Esophagus (tissue), 2 donors: ENCODE measurements around the gene RCN2. TPM values are rescaled to one million over a fixed set of nuclear protein-coding genes. Genes with fewer than 3 reads are reported as not detected.

Experiments used
- H3K27ac ChIP-seq, 2 donors: one replicate each; pipeline ENCODE4 v1.5.1; 2013; ENCODE audit warnings: low read depth in 2 of 2, mild to moderate bottlenecking in 2 of 2, inconsistent platforms in 1 of 2, low read length in 1 of 2, moderate library complexity in 1 of 2
- H3K27me3 ChIP-seq, 2 donors: one replicate each; pipeline ENCODE4 v1.6.1; 2013; ENCODE audit warnings: low read length in 2 of 2, control low read depth in 1 of 2, mild to moderate bottlenecking in 1 of 2; ENCODE audit not compliant: insufficient read depth in 2 of 2, control insufficient read depth in 1 of 2
- H3K36me3 ChIP-seq, 2 donors: one replicate each; pipeline ENCODE4 v1.6.1; 2013; ENCODE audit warnings: low read length in 1 of 2; ENCODE audit not compliant: control insufficient read depth in 2 of 2, insufficient read depth in 2 of 2
- H3K4me1 ChIP-seq, 2 donors: one replicate each; pipeline ENCODE4 v1.6.1; 2013; ENCODE audit warnings: low read length in 1 of 2; ENCODE audit not compliant: control insufficient read depth in 2 of 2, insufficient read depth in 2 of 2
- H3K4me3 ChIP-seq, 2 donors: one replicate each; pipeline ENCODE4 v1.5.1; 2013; ENCODE audit warnings: low read length in 2 of 2, mild to moderate bottlenecking in 2 of 2, low read depth in 1 of 2, moderate library complexity in 1 of 2
- H3K9me3 ChIP-seq, 2 donors: one replicate each; pipeline ENCODE4 v1.6.1; 2013; ENCODE audit warnings: mild to moderate bottlenecking in 2 of 2, low read depth in 1 of 2, low read length in 1 of 2, moderate library complexity in 1 of 2; ENCODE audit not compliant: control insufficient read depth in 2 of 2, insufficient read depth in 1 of 2
- WGBS, 2 donors: extraction: QIAGEN DNeasy Blood & Tissue Kit; methylation state at CpG; one replicate each; pipeline ENCODE4 v1.1.7; 2013; 5-methylcytosine and 5-hydroxymethylcytosine counted together
- polyA plus RNA-seq, 2 donors: library from polyadenylated mRNA; stranded (reverse); fragments of 200-250 nt; gene quantifications; one replicate each; pipeline ENCODE4 v1.2.3, GENCODE V29; 2013
- donor health status: healthy with polysubstance abuse.
- donor health status: Bipolar disorder and iron deficiency.

Gene RCN2
- polyA plus RNA-seq, 2 donors = 17.3 to 27.1 TPM

- H3K9me3 ChIP-seq = peaks cover 0 to 2% of the 10 kb centered on the region in 2 donors
- H3K4me3 ChIP-seq = no peak overlapping the region
- H3K27me3 ChIP-seq = no peaks in the 10 kb centered on the region
- H3K4me1 ChIP-seq = no peaks in the 10 kb centered on the region
- WGBS, 2 donors = 74 to 78% methylated on average over 7 of the region's 7 CpGs
- no peaks in the 10 kb centered on the region for H3K36me3 ChIP-seq
- H3K27ac ChIP-seq = no peak overlapping the region
Observed at GRCh38 chr15:76979996-76980520, 48.5 kb downstream of the RCN2 start.

GRCh38 chr15:76982356-76982755 lies 50.8 kb downstream of the RCN2 start:
- Histone ChIP-seq H3K27ac (no peak overlapping the region), H3K4me1 (no peaks in the 10 kb centered on the region), H3K27me3 (no peaks in the 10 kb centered on the region), H3K36me3 (no peaks in the 10 kb centered on the region), H3K9me3 (peaks cover 0 to 2% of the 10 kb centered on the region in 2 donors), H3K4me3 (no peak overlapping the region)
- 88 to 91% methylated on average over 9 of the region's 9 CpGs for WGBS, 2 donors

DNA sequence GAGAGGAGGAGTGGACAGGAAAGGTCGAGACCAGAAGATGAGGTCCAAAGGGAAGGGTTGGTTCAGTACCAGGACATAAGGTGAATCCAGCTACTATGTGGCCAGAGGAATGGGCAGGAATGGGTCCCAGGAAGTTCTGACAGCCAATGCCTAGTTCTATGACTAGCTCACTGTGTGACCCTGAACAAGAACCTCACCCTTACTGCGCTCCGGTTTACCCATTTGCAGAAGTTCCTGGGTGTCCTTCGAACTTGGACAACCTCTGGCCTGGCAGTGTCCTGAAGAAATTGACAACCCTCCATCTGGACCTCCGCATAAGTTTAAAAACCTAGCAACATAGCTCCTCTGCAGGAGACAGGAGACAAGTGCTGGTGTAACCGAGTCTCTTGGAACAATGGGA lies 51.2 kb downstream of the RCN2 start:
- no peak overlapping the region for H3K27ac ChIP-seq
- H3K9me3 ChIP-seq = peaks cover 0 to 2% of the 10 kb centered on the region in 2 donors
- 83 to 84% methylated on average over 6 of the region's 6 CpGs for WGBS, 2 donors
- no peaks in the 10 kb centered on the region for H3K4me1 ChIP-seq
- H3K4me3 ChIP-seq = no peak overlapping the region
- H3K27me3 ChIP-seq = no peaks in the 10 kb centered on the region
- H3K36me3 ChIP-seq = no peaks in the 10 kb centered on the region

DNA sequence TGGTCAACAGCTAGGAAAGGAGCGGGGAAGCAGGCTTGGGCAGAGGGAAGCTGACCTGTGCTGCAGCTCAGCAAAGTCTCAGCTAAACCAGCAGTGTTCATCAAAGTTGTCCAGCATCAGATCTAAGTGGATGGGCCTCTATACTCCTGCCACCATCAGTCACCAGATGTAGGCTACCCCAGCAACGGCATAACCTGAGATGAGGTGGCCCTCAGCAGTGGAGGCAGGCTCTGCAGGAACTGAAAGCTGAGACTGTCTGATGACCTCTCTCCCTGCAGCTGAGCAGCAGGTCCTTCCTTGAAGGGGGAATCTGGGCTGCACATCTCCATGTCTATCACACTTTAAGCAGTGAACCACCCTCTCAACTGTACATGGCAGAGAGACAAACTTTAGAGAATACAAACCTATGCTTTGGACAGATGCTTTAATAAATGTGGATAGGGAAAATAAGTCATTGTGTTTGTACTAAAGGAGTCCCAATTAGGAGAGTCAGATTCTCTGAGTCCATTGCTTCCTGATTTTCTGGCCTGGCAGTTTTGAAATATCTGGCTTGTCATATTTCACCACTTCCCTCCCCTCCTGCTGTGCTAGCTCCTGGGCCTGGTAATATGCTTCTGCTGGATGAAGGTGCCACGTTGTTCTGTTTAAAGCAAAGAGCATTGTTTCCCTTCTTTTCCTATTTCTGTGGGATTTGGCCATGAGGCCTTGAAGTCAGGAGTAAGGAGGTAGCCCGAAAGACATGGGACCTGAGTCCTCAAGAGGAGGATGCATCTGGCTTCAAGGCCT lies 52.2 kb downstream of the RCN2 start:
- WGBS, 2 donors = 80 to 86% methylated on average over 4 of the region's 4 CpGs
- Histone ChIP-seq H3K9me3 (peaks cover 0 to 2% of the 10 kb centered on the region in 2 donors), H3K4me1 (no peaks in the 10 kb centered on the region), H3K36me3 (no peaks in the 10 kb centered on the region), H3K27me3 (no peaks in the 10 kb centered on the region), H3K4me3 (no peak overlapping the region), H3K27ac (no peak overlapping the region)

DNA sequence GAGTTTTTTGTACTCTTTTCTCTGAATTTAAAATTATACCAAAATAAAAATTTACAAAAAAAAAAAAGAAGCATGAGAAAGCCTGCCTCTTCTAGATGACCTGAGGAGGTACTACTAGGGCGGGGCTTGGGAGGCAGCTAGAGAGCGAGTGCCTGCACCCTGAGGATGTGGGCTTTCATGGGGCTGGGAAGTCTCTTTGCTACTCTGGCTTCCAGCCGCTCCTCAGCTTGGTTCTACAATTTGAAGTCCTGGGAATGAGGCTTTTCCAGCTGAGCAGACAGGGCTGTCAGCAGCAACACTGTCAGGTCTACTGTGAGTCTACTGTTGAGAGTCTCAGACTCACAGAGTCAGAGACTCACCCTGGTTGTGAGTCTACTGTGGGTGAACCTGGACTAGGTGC lies 55.2 kb downstream of the RCN2 start:
- Histone ChIP-seq H3K36me3 (no peaks in the 10 kb centered on the region), H3K27ac (no peak overlapping the region), H3K4me1 (no peaks in the 10 kb centered on the region), H3K4me3 (no peak overlapping the region), H3K27me3 (no peaks in the 10 kb centered on the region), H3K9me3 (no peaks in the 10 kb centered on the region)
- 75 to 82% methylated on average over 3 of the region's 3 CpGs for WGBS, 2 donors

GRCh38 chr15:76987276-76987675 lies 55.7 kb downstream of the RCN2 start:
- Histone ChIP-seq H3K9me3 (no peaks in the 10 kb centered on the region), H3K4me1 (no peaks in the 10 kb centered on the region), H3K4me3 (no peak overlapping the region), H3K36me3 (no peaks in the 10 kb centered on the region), H3K27me3 (no peaks in the 10 kb centered on the region), H3K27ac (no peak overlapping the region)
- WGBS, 2 donors = 91 to 92% methylated on average over 6 of the region's 6 CpGs

GRCh38 chr15:76987896-76988860 lies 56.6 kb downstream of the RCN2 start:
- H3K27me3 ChIP-seq = no peaks in the 10 kb centered on the region
- no peaks in the 10 kb centered on the region for H3K9me3 ChIP-seq
- H3K4me3 ChIP-seq = no peak overlapping the region
- no peak overlapping the region for H3K27ac ChIP-seq
- 67 to 72% methylated on average over 11 of the region's 11 CpGs for WGBS, 2 donors
- no peaks in the 10 kb centered on the region for H3K36me3 ChIP-seq
- H3K4me1 ChIP-seq = no peaks in the 10 kb centered on the region

DNA sequence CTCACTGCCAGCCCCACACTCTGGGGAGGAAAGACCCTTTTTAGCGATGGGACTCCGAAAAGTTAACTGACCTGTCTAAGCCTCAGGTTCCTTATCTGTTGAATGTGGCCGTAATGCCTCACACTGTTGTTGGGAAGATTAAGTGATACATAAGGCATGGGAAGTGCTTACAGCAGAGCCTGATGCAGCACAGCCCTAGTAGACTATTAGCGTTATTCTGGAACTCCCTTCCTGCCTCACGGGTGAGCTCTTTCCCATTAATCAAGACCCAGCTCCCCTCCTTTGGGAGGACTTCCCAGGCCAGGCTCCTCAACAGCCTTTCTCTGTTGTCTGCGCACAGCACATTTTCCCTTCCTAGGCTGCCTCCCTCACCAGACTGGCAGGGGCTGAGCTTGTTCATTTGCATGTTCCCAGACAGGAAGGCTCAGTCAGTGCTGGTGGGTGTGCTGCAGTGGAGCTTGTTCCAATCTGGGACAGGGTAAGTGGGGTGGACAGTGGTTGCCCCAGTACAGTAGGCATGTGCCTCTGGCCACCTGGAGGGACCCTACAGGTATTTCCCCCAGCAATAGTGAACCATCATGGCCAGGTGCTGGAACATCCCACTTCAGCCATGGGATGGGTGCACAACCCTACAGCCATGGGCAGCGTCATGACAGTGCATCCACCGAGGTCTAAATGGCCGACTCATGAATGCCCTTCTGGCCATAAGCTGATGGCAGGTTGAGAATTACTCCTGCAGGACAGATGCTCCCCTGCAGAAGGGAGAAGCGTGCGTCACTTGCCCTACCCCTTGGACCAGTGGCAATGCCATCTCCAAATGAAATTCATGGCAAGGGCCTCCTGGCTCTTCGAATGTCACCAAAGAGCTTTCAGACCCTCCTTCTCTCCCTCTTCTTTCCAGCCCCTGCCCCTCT lies 57.6 kb downstream of the RCN2 start:
- no peaks in the 10 kb centered on the region for H3K9me3 ChIP-seq
- H3K27me3 ChIP-seq = no peaks in the 10 kb centered on the region
- H3K4me1 ChIP-seq = no peaks in the 10 kb centered on the region
- WGBS, 2 donors = 82 to 85% methylated on average over 12 of the region's 12 CpGs
- no peak overlapping the region for H3K4me3 ChIP-seq
- H3K27ac ChIP-seq = no peak overlapping the region
- no peaks in the 10 kb centered on the region for H3K36me3 ChIP-seq

- H3K27me3 ChIP-seq = no peaks in the 10 kb centered on the region
- H3K4me3 ChIP-seq = no peak overlapping the region
- WGBS, 2 donors = 80 to 88% methylated on average over 7 of the region's 7 CpGs
- no peak overlapping the region for H3K27ac ChIP-seq
- H3K4me1 ChIP-seq = peaks cover 0 to 6% of the 10 kb centered on the region in 2 donors
- no peaks in the 10 kb centered on the region for H3K9me3 ChIP-seq
- H3K36me3 ChIP-seq = no peaks in the 10 kb centered on the region
Observed at GRCh38 chr15:76991048-76991447, 59.5 kb downstream of the RCN2 start.
